HCT116 (cell line): ENCODE results near the gene AGBL3. TPM values are rescaled to one million over a fixed set of nuclear protein-coding genes. Genes with fewer than 3 reads are reported as not detected.

Experiments
- ATAC-seq: fragments of 200-7000 bp; cut with Tn5 transposase; 2 replicates; pipeline ENCODE4 v1.9.1; 2020; ENCODE audit warnings: mild to moderate bottlenecking, moderate library complexity
- BruUV-seq: library from RNA; stranded (reverse); fragments of 400-500 nt; replicated peaks from 2 replicates; lab custom pipeline; 2021; lab: Mats Ljungman, UMichigan
- CTCF ChIA-PET: fragments of 300-600 bp; sonication (Branson Sonifier 250); formaldehyde crosslinking; loops from one replicate; lab custom pipeline; 2021; ENCODE audit warnings: antibody characterized with exemption; lab: Charles Lee
- POLR2A ChIA-PET: fragments of 300-600, 350-600 bp; sonication (Branson Sonifier 250); formaldehyde crosslinking; loops from one replicate; lab custom pipeline; 2021; ENCODE audit warnings: antibody characterized with exemption; lab: Charles Lee
- RAD21 ChIA-PET, 2 experiments: fragments of 300-600 bp; sonication (Branson Sonifier 250); formaldehyde crosslinking; loops; one replicate each; lab custom pipeline; 2023; ENCODE audit warnings: low total read pairs in 2 of 2; ENCODE audit not compliant: uncharacterized antibody in 2 of 2, unreplicated experiment in 2 of 2, low non-redundant PET in 1 of 2; lab: Charles Lee
- DNase-seq: peaks from one replicate; pipeline ENCODE4 v3.0.0-alpha.2; 2010; ENCODE audit warnings: low read depth, low spot score
- H2AFZ ChIP-seq: fragments of 200-600 bp; shearing (Covaris generic), sonication (generic); 2 replicates; pipeline ENCODE4 v1.6.1; 2017; ENCODE audit warnings: low read depth, mixed run types, mixed read lengths, antibody characterized with exemption, low read length; ENCODE audit not compliant: poor library complexity, severe bottlenecking
- H3K27ac ChIP-seq: 2 replicates; pipeline ENCODE4 v1.5.1; 2012; ENCODE audit warnings: low read depth, low read length
- H3K27me3 ChIP-seq: fragments of 200-600 bp; sonication (generic); 2 replicates; pipeline ENCODE4 v1.6.1; 2016; ENCODE audit warnings: mixed run types, low read length, mixed read lengths; ENCODE audit not compliant: insufficient read depth
- H3K36me3 ChIP-seq, 2 experiments: fragments of 200-500 bp in 1 of 2; fragments of 200-600 bp in 1 of 2; sonication (Bioruptor generic) in 1 of 2; sonication (generic) in 1 of 2; 2 replicates each; pipeline versions ENCODE4 v1.5.1 to v1.6.1; 2014 to 2016; ENCODE audit warnings: low read length in 2 of 2, inconsistent platforms in 1 of 2, mixed read lengths in 1 of 2, mixed run types in 1 of 2; ENCODE audit not compliant: insufficient read depth in 2 of 2, control insufficient read depth in 1 of 2
- H3K4me1 ChIP-seq, 2 experiments: fragments of 200-600 bp in 1 of 2; sonication (generic) in 1 of 2; 2 replicates each; pipeline versions ENCODE4 v1.5.1 to v1.6.1; 2012 to 2017; ENCODE audit warnings: low read length in 2 of 2, inconsistent platforms in 1 of 2, mild to moderate bottlenecking in 1 of 2, mixed read lengths in 1 of 2, mixed run types in 1 of 2, moderate library complexity in 1 of 2; ENCODE audit not compliant: insufficient read depth in 2 of 2, control insufficient read depth in 1 of 2
- H3K4me2 ChIP-seq: fragments of 200-600 bp; sonication (generic); 2 replicates; pipeline ENCODE4 v1.6.1; 2017; ENCODE audit warnings: mixed run types, low read length, mixed read lengths
- H3K4me3 ChIP-seq, 2 experiments: fragments of 200-600 bp in 1 of 2; sonication (generic) in 1 of 2; replicated peaks in 1 of 2; 2 replicates each; pipeline ENCODE4 v1.5.1; 2011 to 2016; ENCODE audit warnings: low read length in 2 of 2, control low read depth in 1 of 2, low read depth in 1 of 2, mild to moderate bottlenecking in 1 of 2, mixed read lengths in 1 of 2, mixed run types in 1 of 2
- H3K79me2 ChIP-seq: fragments of 200-600 bp; sonication (generic); 2 replicates; pipeline ENCODE4 v1.6.1; 2017; ENCODE audit warnings: mild to moderate bottlenecking, mixed run types, low read length, moderate library complexity, mixed read lengths; ENCODE audit not compliant: insufficient read depth
- H3K9ac ChIP-seq: fragments of 200-600 bp; sonication (generic); 2 replicates; pipeline ENCODE4 v1.6.1; 2016; ENCODE audit warnings: low read length, mixed read lengths
- H3K9me2 ChIP-seq: fragments of 200-600 bp; sonication (generic), shearing (Covaris generic); 2 replicates; pipeline ENCODE4 v1.6.1; 2017; ENCODE audit warnings: mixed run types, mild to moderate bottlenecking, moderate library complexity; ENCODE audit not compliant: insufficient read depth
- H3K9me3 ChIP-seq, 2 experiments: fragments of 200-500 bp in 1 of 2; fragments of 200-600 bp in 1 of 2; sonication (Bioruptor generic) in 1 of 2; sonication (generic) in 1 of 2; 2 replicates each; pipeline ENCODE4 v1.6.1; 2014 to 2017; ENCODE audit warnings: low read length in 2 of 2, mixed read lengths in 2 of 2, inconsistent platforms in 1 of 2, low read depth in 1 of 2, mild to moderate bottlenecking in 1 of 2, mixed run types in 1 of 2, moderate library complexity in 1 of 2; ENCODE audit not compliant: control insufficient read depth in 1 of 2, insufficient read depth in 1 of 2
- H4K20me1 ChIP-seq: fragments of 200-600 bp; sonication (generic), shearing (Covaris generic); 2 replicates; pipeline ENCODE4 v1.6.1; 2017; ENCODE audit warnings: mixed run types, mild to moderate bottlenecking, moderate library complexity; ENCODE audit not compliant: insufficient read depth
- ATF3 ChIP-seq: IDR thresholded peaks from 2 replicates; pipeline ENCODE4 v1.6.1; 2012
- CEBPB ChIP-seq: IDR thresholded peaks from 2 replicates; pipeline ENCODE4 v1.6.1; 2012; ENCODE audit warnings: low read depth
- CTCF ChIP-seq, 3 experiments: fragments of 200-600 bp in 1 of 3; sonication (generic) in 1 of 3; IDR thresholded peaks in 2 of 3; conservative IDR thresholded peaks in 1 of 3; 2 replicates each; pipeline ENCODE4 v1.5.1; 2012 to 2017; ENCODE audit warnings: low read depth in 2 of 3, low read length in 2 of 3, antibody characterized with exemption in 1 of 3, borderline replicate concordance in 1 of 3, control low read depth in 1 of 3, mild to moderate bottlenecking in 1 of 3, mixed read lengths in 1 of 3, mixed run types in 1 of 3, moderate library complexity in 1 of 3; ENCODE audit not compliant: insufficient read depth in 1 of 3
- EGR1 ChIP-seq: IDR thresholded peaks from 2 replicates; pipeline ENCODE4 v1.6.1; 2012; ENCODE audit warnings: low read depth
- EZH2 ChIP-seq: fragments of 200-600 bp; sonication (generic); IDR thresholded peaks from 2 replicates; pipeline ENCODE4 v1.6.1; 2017; ENCODE audit warnings: antibody characterized with exemption, mixed run types
- EZH2phosphoT487 ChIP-seq: fragments of 200-600 bp; IDR thresholded peaks from 2 replicates; pipeline ENCODE4 v1.6.1; 2018; ENCODE audit warnings: antibody characterized with exemption, borderline replicate concordance
- MAX ChIP-seq: IDR thresholded peaks from 2 replicates; pipeline ENCODE4 v1.6.1; 2012
- POLR2A ChIP-seq: IDR thresholded peaks from 2 replicates; pipeline ENCODE4 v1.7.0; 2011; ENCODE audit warnings: borderline replicate concordance; ENCODE audit not compliant: insufficient read depth, insufficient read length; ENCODE audit errors: extremely low read depth
- POLR2AphosphoS5 ChIP-seq: IDR thresholded peaks from 2 replicates; pipeline ENCODE4 v1.6.1; 2011; ENCODE audit warnings: mild to moderate bottlenecking, low read depth, low read length, moderate library complexity
- RAD21 ChIP-seq: IDR thresholded peaks from 2 replicates; pipeline ENCODE4 v1.6.1; 2012; ENCODE audit warnings: low read depth, mild to moderate bottlenecking
- REST ChIP-seq: IDR thresholded peaks from 2 replicates; pipeline ENCODE4 v1.6.1; 2012; ENCODE audit warnings: low read depth
- SIN3A ChIP-seq: IDR thresholded peaks from 2 replicates; pipeline ENCODE4 v1.6.1; 2012; ENCODE audit warnings: low read depth
- SP1 ChIP-seq: IDR thresholded peaks from 2 replicates; pipeline ENCODE4 v1.6.1; 2012; ENCODE audit warnings: low read depth
- SRF ChIP-seq: IDR thresholded peaks from 2 replicates; pipeline ENCODE4 v1.6.1; 2012; ENCODE audit warnings: low read depth
- TCF7L2 ChIP-seq: IDR thresholded peaks from 2 replicates; pipeline ENCODE4 v1.7.0; 2011; ENCODE audit warnings: borderline replicate concordance, inconsistent platforms; ENCODE audit not compliant: insufficient read depth, insufficient read length; ENCODE audit errors: extremely low read depth
- ZBTB33 ChIP-seq: IDR thresholded peaks from 2 replicates; pipeline ENCODE4 v1.6.1; 2011; ENCODE audit warnings: mild to moderate bottlenecking, low read length, moderate library complexity; ENCODE audit not compliant: insufficient replicate concordance; ENCODE audit errors: extremely low read depth
- ZNF274 ChIP-seq: fragments of 200-500 bp; sonication (Bioruptor generic); IDR thresholded peaks from 2 replicates; pipeline ENCODE4 v1.6.1; 2014; ENCODE audit warnings: mild to moderate bottlenecking, low read depth, low read length, inconsistent platforms
- intact Hi-C: fragments of 100-400 bp; cut with micrococcal nuclease; formaldehyde crosslinking; loops from 2 replicates; pipeline ENCODE4 v1.10.0; 2022
- total RNA-seq: library from RNA; stranded (reverse); gene quantifications from one replicate; pipeline ENCODE4 v1.2.1, GENCODE V29; 2021; ENCODE audit not compliant: unreplicated experiment

AGBL3 gene
- total RNA-seq, 1 experiment from 2014 or later: 1.9 TPM

- DNase-seq (no peak), ATAC-seq (no peak)
- no TSS peak for BruUV-seq
- ChIA-PET POLR2A (no interaction called here), CTCF (interaction anchor here (1.6 kb wide), 1 partner anchor 316 kb away, joined by 3 read pairs; no protein-coding TSS in a partner anchor), RAD21 (no interaction called here)
- no peak overlapping the region for H3K4me3 ChIP-seq
- H3K27me3 ChIP-seq: no peaks in the 10 kb centered on the region
- no peak overlapping the region for H3K9ac ChIP-seq
- H3K79me2 ChIP-seq: no peaks in the 10 kb centered on the region
- H3K9me2 ChIP-seq: no peaks in the 10 kb centered on the region
- H2AFZ ChIP-seq: no peak overlapping the region
- no peak overlapping the region for H3K4me2 ChIP-seq
- intact Hi-C loops: loop anchor here (10.0 kb wide), 1 partner anchor 514 kb away; no protein-coding TSS in a partner anchor
- no peak for TF ChIP-seq POLR2A
- TF ChIP-seq ATF3: no peak
- TF ChIP-seq SIN3A: no peak
- TF ChIP-seq SRF: no peak
- TF ChIP-seq ZNF274: no peak
- TF ChIP-seq EGR1: no peak
- TF ChIP-seq REST: no peak
- no peak for TF ChIP-seq CEBPB
- no peak for TF ChIP-seq TCF7L2
- no peak for TF ChIP-seq SP1
- TF ChIP-seq MAX: no peak
- TF ChIP-seq ZBTB33: no peak
- TF ChIP-seq EZH2phosphoT487: no peak
- no peak for TF ChIP-seq CTCF (IDR thresholded peaks at IDR 0.05 in 2 of 3, conservative IDR thresholded peaks at IDR 0.05 in 1 of 3; ENCODE audit: borderline replicate concordance in 1 of 3, insufficient read depth in 1 of 3, low read depth in 2 of 3, low read length in 2 of 3)
- no peak for TF ChIP-seq POLR2AphosphoS5
- no peak for TF ChIP-seq EZH2
- no peak for TF ChIP-seq RAD21
- H3K4me1 ChIP-seq: no peaks in the 10 kb centered on the region
- H4K20me1 ChIP-seq: no peaks in the 10 kb centered on the region
- H3K27ac ChIP-seq: no peak overlapping the region
- H3K9me3 ChIP-seq: no peaks in the 10 kb centered on the region
- peaks cover 0 to 8% of the 10 kb centered on the region in 2 experiments; a peak in 2 of 4 replicates for H3K36me3 ChIP-seq
Observed at GRCh38 chr7:134948736-134949135, 37.6 kb upstream of the AGBL3 start.
